HFFc6 (cell line): ENCODE results near the gene ATPAF2. TPM values are rescaled to one million over a fixed set of nuclear protein-coding genes. Genes with fewer than 3 reads are reported as not detected.
"Not testable (repeated sequence)": the region's sequence is repeated elsewhere in the genome, so short reads cannot be mapped to it uniquely, and the experiment has no call there.

Source experiments
- DNase-seq: peaks from one replicate; pipeline ENCODE4 v3.0.0-alpha.2; 2018
- H3K27ac Mint-ChIP-seq: 2 replicates; pipeline ENCODE4 v1.8.0; 2020; ENCODE audit warnings: mild to moderate bottlenecking, mixed read lengths
- H3K27me3 Mint-ChIP-seq: 2 replicates; pipeline ENCODE4 v1.8.0; 2021; ENCODE audit warnings: mild to moderate bottlenecking, moderate library complexity, mixed read lengths; ENCODE audit not compliant: insufficient read depth
- H3K36me3 Mint-ChIP-seq: 2 replicates; pipeline ENCODE4 v1.8.0; 2021; ENCODE audit warnings: low read depth, mixed read lengths
- H3K4me1 Mint-ChIP-seq: 2 replicates; pipeline ENCODE4 v1.8.0; 2020; ENCODE audit warnings: low read depth, mixed read lengths
- H3K4me3 Mint-ChIP-seq: 2 replicates; pipeline ENCODE4 v1.8.0; 2020; ENCODE audit warnings: mild to moderate bottlenecking, moderate library complexity, mixed read lengths
- H3K9me3 Mint-ChIP-seq: 2 replicates; pipeline ENCODE4 v1.8.0; 2020; ENCODE audit warnings: mild to moderate bottlenecking, mixed read lengths
- CTCF ChIP-seq: fragments of 200-600 bp; sonication (generic); IDR thresholded peaks from 2 replicates; pipeline ENCODE4 v1.5.0; 2021; ENCODE audit warnings: antibody characterized with exemption, mild to moderate bottlenecking
- total RNA-seq, 6 experiments: library from RNA; stranded (reverse); fragmentation: NEBNext Ultra II Directional; extraction: Animal tissue kit (Norgen Biotek cat#: 25700); gene quantifications; 2 replicates in 1 of 6; 3 replicates in 5 of 6; pipeline ENCODE4 v1.2.3, GENCODE V29; 2021

The ATPAF2 gene
- total RNA-seq, 6 experiments from 2014 or later, result 21.5 to 28.4 (median 23.1) TPM

GRCh38 chr17:17998934-17999333 is 40.0 kb downstream of the ATPAF2 start:
- peaks cover 2% of the 10 kb centered on the region; the same call in 1 of the 2 replicates for H3K27me3 Mint-ChIP-seq
- no peak overlapping the region for H3K27ac Mint-ChIP-seq
- H3K9me3 Mint-ChIP-seq, result no peaks in the 10 kb centered on the region
- no peak for TF ChIP-seq CTCF
- DNase-seq, result no peak
- H3K4me1 Mint-ChIP-seq, result peaks cover 22% of the 10 kb centered on the region
- no peaks in the 10 kb centered on the region for H3K36me3 Mint-ChIP-seq
- no peak overlapping the region for H3K4me3 Mint-ChIP-seq

GRCh38 chr17:17995887-17996286 is 43.1 kb downstream of the ATPAF2 start:
- not testable (repeated sequence) for H3K9me3 Mint-ChIP-seq, H3K27me3 Mint-ChIP-seq, H3K27ac Mint-ChIP-seq

GRCh38 chr17:17994271-17995069 is 44.5 kb downstream of the ATPAF2 start:
- Mint-ChIP-seq H3K4me3 (no peak overlapping the region), H3K27ac (no peak overlapping the region), H3K27me3 (peaks cover 2% of the 10 kb centered on the region; the same call in 1 of the 2 replicates), H3K9me3 (no peaks in the 10 kb centered on the region), H3K36me3 (no peaks in the 10 kb centered on the region), H3K4me1 (peaks cover 39% of the 10 kb centered on the region)
- no peak for DNase-seq
- TF ChIP-seq CTCF, result peak; percentile 66

More at GRCh38 chr17:17995887-17996286, 43.1 kb downstream of the ATPAF2 start:
- H3K36me3 Mint-ChIP-seq, H3K4me3 Mint-ChIP-seq, DNase-seq: not testable (repeated sequence)
- H3K4me1 Mint-ChIP-seq, result peaks cover 32% of the 10 kb centered on the region

- DNase-seq, result no peak
- Mint-ChIP-seq H3K27ac (no peak overlapping the region), H3K4me3 (no peak overlapping the region), H3K4me1 (peaks cover 37% of the 10 kb centered on the region), H3K9me3 (no peaks in the 10 kb centered on the region), H3K27me3 (peaks cover 2% of the 10 kb centered on the region; the same call in 1 of the 2 replicates), H3K36me3 (no peaks in the 10 kb centered on the region)
- TF ChIP-seq CTCF, result no peak
These were observed 45.1 kb downstream of the ATPAF2 start for GRCh38 chr17:17993852-17994251.

GRCh38 chr17:17993366-17993765 is 45.6 kb downstream of the ATPAF2 start:
- DNase-seq, result peak; percentile 23
- H3K27ac Mint-ChIP-seq, result no peak overlapping the region; the same call in 1 of the 2 replicates
- no peaks in the 10 kb centered on the region for H3K36me3 Mint-ChIP-seq

More at GRCh38 chr17:17993366-17993765, 45.6 kb downstream of the ATPAF2 start:
- Mint-ChIP-seq H3K27me3 (peaks cover 2% of the 10 kb centered on the region; the same call in 1 of the 2 replicates), H3K4me1 (peaks cover 37% of the 10 kb centered on the region), H3K9me3 (no peaks in the 10 kb centered on the region), H3K4me3 (no peak overlapping the region)
- no peak for TF ChIP-seq CTCF
